Measurements from ENCODE around the gene CCDC179. TPM values are rescaled to one million over a fixed set of nuclear protein-coding genes. Genes with fewer than 3 reads are reported as not detected.

Gene CCDC179
- total and polyA plus RNA-seq, 12 donors = not detected

- Histone ChIP-seq H3K36me3 (replicated peaks in 1 of 2) (no peaks in the 10 kb centered on the region), H3K4me1 (replicated peaks in 1 of 2) (no peaks in the 10 kb centered on the region), H3K9me3 (replicated peaks in 1 of 3) (no peaks in the 10 kb centered on the region), H3K27ac (no peak overlapping the region), H3K27me3 (no peaks in the 10 kb centered on the region), H3K4me3 (no peak overlapping the region)
- no peak for TF ChIP-seq CTCF (IDR thresholded peaks at IDR 0.05)
- no peak for TF ChIP-seq POLR2A (IDR thresholded peaks at IDR 0.05)
- no peak for DNase-seq
- intact Hi-C loops (cut with DNase I) = no loop called here
- WGBS, 4 donors = 62 to 74% (median 73%) methylated on average over 2 of the region's 2 CpGs
These were observed 52.9 kb downstream of the CCDC179 start for GRCh38 chr11:22807391-22807790.

GRCh38 chr11:22802861-22803260 is 57.4 kb downstream of the CCDC179 start:
- no peak overlapping the region for H3K27ac ChIP-seq
- no peak overlapping the region for H3K4me3 ChIP-seq
- H3K4me1 ChIP-seq (replicated peaks in 1 of 2) = no peaks in the 10 kb centered on the region
- no peaks in the 10 kb centered on the region for H3K36me3 ChIP-seq (replicated peaks in 1 of 2)
- DNase-seq = no peak
- no peak for TF ChIP-seq CTCF (IDR thresholded peaks at IDR 0.05)
- TF ChIP-seq POLR2A (IDR thresholded peaks at IDR 0.05) = no peak
- no peaks in the 10 kb centered on the region for H3K27me3 ChIP-seq
- intact Hi-C loops (cut with DNase I) = no loop called here
- WGBS, 4 donors = 72 to 85% (median 81%) methylated on average over 4 of the region's 4 CpGs
- no peaks in the 10 kb centered on the region for H3K9me3 ChIP-seq (replicated peaks in 1 of 3)

- WGBS, 4 donors = 56 to 69% (median 62%) methylated on average over 5 of the region's 5 CpGs
- intact Hi-C loops (cut with DNase I) = no loop called here
- Histone ChIP-seq H3K27me3 (no peaks in the 10 kb centered on the region), H3K27ac (no peak overlapping the region), H3K36me3 (replicated peaks in 1 of 2) (no peaks in the 10 kb centered on the region), H3K9me3 (replicated peaks in 1 of 3) (no peaks in the 10 kb centered on the region), H3K4me1 (replicated peaks in 1 of 2) (no peaks in the 10 kb centered on the region), H3K4me3 (no peak overlapping the region)
- TF ChIP-seq CTCF (IDR thresholded peaks at IDR 0.05) = no peak
- no peak for TF ChIP-seq POLR2A (IDR thresholded peaks at IDR 0.05)
- no peak for DNase-seq
These were observed 59.8 kb downstream of the CCDC179 start for GRCh38 chr11:22800482-22800881.

- intact Hi-C loops (cut with DNase I) = no loop called here
These were observed 61.4 kb downstream of the CCDC179 start for GRCh38 chr11:22798901-22799300.

More at GRCh38 chr11:22798901-22799300, 61.4 kb downstream of the CCDC179 start:
- no peak overlapping the region for H3K4me3 ChIP-seq
- no peaks in the 10 kb centered on the region for H3K9me3 ChIP-seq (replicated peaks in 1 of 3)
- WGBS, 4 donors = 36 to 67% (median 46%) methylated on average over 1 of the region's 1 CpG
- H3K4me1 ChIP-seq (replicated peaks in 1 of 2) = no peaks in the 10 kb centered on the region
- no peaks in the 10 kb centered on the region for H3K36me3 ChIP-seq (replicated peaks in 1 of 2)
- no peak overlapping the region for H3K27ac ChIP-seq
- H3K27me3 ChIP-seq = no peaks in the 10 kb centered on the region
- TF ChIP-seq POLR2A (IDR thresholded peaks at IDR 0.05) = no peak
- no peak for TF ChIP-seq CTCF (IDR thresholded peaks at IDR 0.05)
- no peak for DNase-seq

Measured in adrenal gland (tissue), 12 donors.